Measurements from ENCODE around the gene BCL2L15. TPM values are rescaled to one million over a fixed set of nuclear protein-coding genes. Genes with fewer than 3 reads are reported as not detected.

Gene BCL2L15
- polyA plus RNA-seq, 1 donor (not counting 4 experiments of a cell fraction or from before 2014, with no cell fraction given) = 0.08 TPM

- no peaks in the 10 kb centered on the region for H3K9me3 ChIP-seq (ENCODE audit: control insufficient read depth, low read depth, low read length)
- TF ChIP-seq, protein P1, sequence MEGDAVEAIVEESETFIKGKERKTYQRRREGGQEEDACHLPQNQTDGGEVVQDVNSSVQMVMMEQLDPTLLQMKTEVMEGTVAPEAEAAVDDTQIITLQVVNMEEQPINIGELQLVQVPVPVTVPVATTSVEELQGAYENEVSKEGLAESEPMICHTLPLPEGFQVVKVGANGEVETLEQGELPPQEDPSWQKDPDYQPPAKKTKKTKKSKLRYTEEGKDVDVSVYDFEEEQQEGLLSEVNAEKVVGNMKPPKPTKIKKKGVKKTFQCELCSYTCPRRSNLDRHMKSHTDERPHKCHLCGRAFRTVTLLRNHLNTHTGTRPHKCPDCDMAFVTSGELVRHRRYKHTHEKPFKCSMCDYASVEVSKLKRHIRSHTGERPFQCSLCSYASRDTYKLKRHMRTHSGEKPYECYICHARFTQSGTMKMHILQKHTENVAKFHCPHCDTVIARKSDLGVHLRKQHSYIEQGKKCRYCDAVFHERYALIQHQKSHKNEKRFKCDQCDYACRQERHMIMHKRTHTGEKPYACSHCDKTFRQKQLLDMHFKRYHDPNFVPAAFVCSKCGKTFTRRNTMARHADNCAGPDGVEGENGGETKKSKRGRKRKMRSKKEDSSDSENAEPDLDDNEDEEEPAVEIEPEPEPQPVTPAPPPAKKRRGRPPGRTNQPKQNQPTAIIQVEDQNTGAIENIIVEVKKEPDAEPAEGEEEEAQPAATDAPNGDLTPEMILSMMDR (optimal IDR thresholded peaks at IDR 0.05 in 1 of 3, IDR thresholded peaks at IDR 0.05 in 1 of 3, conservative IDR thresholded peaks at IDR 0.05 in 1 of 3; ENCODE audit: extremely low read depth in 1 of 3, insufficient read depth in 2 of 3, low read length in 3 of 3) = no peak
- TF ChIP-seq EZH2 (IDR thresholded peaks at IDR 0.05; ENCODE audit: low read length) = no peak
- no peaks in the 10 kb centered on the region for H4K20me1 ChIP-seq (ENCODE audit: control insufficient read depth, extremely low read depth, insufficient read depth, low read length)
- no peak overlapping the region for H3K27ac ChIP-seq (ENCODE audit: control insufficient read depth, insufficient read depth, low read length)
- no peaks in the 10 kb centered on the region for H3K27me3 ChIP-seq (ENCODE audit: control insufficient read depth, extremely low read depth, insufficient read depth, low read length)
- H3K9me1 ChIP-seq (ENCODE audit: control insufficient read depth, extremely low read depth, insufficient read depth, low read length) = no peaks in the 10 kb centered on the region
- H3K4me2 ChIP-seq (ENCODE audit: control insufficient read depth, extremely low read depth, insufficient read depth, low read depth, low read length) = no peak overlapping the region
- no peaks in the 10 kb centered on the region for H3K79me2 ChIP-seq (ENCODE audit: control insufficient read depth, insufficient read depth, low read length)
- peaks cover 4% of the 10 kb centered on the region for H3K4me1 ChIP-seq (ENCODE audit: control insufficient read depth, extremely low read depth, insufficient read depth, low read length)
- FAIRE-seq = no peak
- no peak overlapping the region for H3K4me3 ChIP-seq (ENCODE audit: control insufficient read depth in 2 of 3, extremely low read depth in 1 of 3, insufficient read depth in 2 of 3, low read depth in 1 of 3, low read length in 3 of 3)
- no peak for DNase-seq (ENCODE audit: low read depth, low spot score)
- H3K9ac ChIP-seq (ENCODE audit: control insufficient read depth, extremely low read depth, insufficient read depth, low read length) = no peak overlapping the region
- dilution Hi-C loops (cut with MboI; ENCODE audit: extremely low pct_ligation_motif_present, low sequenced_read_pairs) = no loop called here
- no peak overlapping the region for H2AFZ ChIP-seq (ENCODE audit: control insufficient read depth, low read length)
- no peaks in the 10 kb centered on the region for H3K36me3 ChIP-seq (ENCODE audit: control insufficient read depth in 2 of 2, extremely low read depth in 1 of 2, insufficient read depth in 2 of 2, low read length in 2 of 2)
Measured at GRCh38 chr1:113881661-113882060, 5.7 kb downstream of the BCL2L15 start.

GRCh38 chr1:113879739-113880038 lies 7.7 kb downstream of the BCL2L15 start:
- H3K4me3 ChIP-seq (ENCODE audit: control insufficient read depth in 2 of 3, extremely low read depth in 1 of 3, insufficient read depth in 2 of 3, low read depth in 1 of 3, low read length in 3 of 3) = no peak overlapping the region
- H3K27me3 ChIP-seq (ENCODE audit: control insufficient read depth, extremely low read depth, insufficient read depth, low read length) = no peaks in the 10 kb centered on the region
- DNase-seq (ENCODE audit: low read depth, low spot score) (no peak), FAIRE-seq (no peak)
- no peaks in the 10 kb centered on the region for H3K79me2 ChIP-seq (ENCODE audit: control insufficient read depth, insufficient read depth, low read length)
- H3K27ac ChIP-seq (ENCODE audit: control insufficient read depth, insufficient read depth, low read length) = no peak overlapping the region
- peaks cover 2% of the 10 kb centered on the region for H3K4me1 ChIP-seq (ENCODE audit: control insufficient read depth, extremely low read depth, insufficient read depth, low read length)
- no peak overlapping the region for H3K9ac ChIP-seq (ENCODE audit: control insufficient read depth, extremely low read depth, insufficient read depth, low read length)
- no peak overlapping the region for H3K4me2 ChIP-seq (ENCODE audit: control insufficient read depth, extremely low read depth, insufficient read depth, low read depth, low read length)
- no peaks in the 10 kb centered on the region for H3K36me3 ChIP-seq (ENCODE audit: control insufficient read depth in 2 of 2, extremely low read depth in 1 of 2, insufficient read depth in 2 of 2, low read length in 2 of 2)
- TF ChIP-seq EZH2 (IDR thresholded peaks at IDR 0.05; ENCODE audit: low read length) = no peak
- TF ChIP-seq, protein P1 (optimal IDR thresholded peaks at IDR 0.05 in 1 of 3, IDR thresholded peaks at IDR 0.05 in 1 of 3, conservative IDR thresholded peaks at IDR 0.05 in 1 of 3; ENCODE audit: extremely low read depth in 1 of 3, insufficient read depth in 2 of 3, low read length in 3 of 3) = no peak
- no peaks in the 10 kb centered on the region for H3K9me3 ChIP-seq (ENCODE audit: control insufficient read depth, low read depth, low read length)
- dilution Hi-C loops (cut with MboI; ENCODE audit: extremely low pct_ligation_motif_present, low sequenced_read_pairs) = no loop called here
- no peaks in the 10 kb centered on the region for H3K9me1 ChIP-seq (ENCODE audit: control insufficient read depth, extremely low read depth, insufficient read depth, low read length)
- no peak overlapping the region for H2AFZ ChIP-seq (ENCODE audit: control insufficient read depth, low read length)
- no peaks in the 10 kb centered on the region for H4K20me1 ChIP-seq (ENCODE audit: control insufficient read depth, extremely low read depth, insufficient read depth, low read length)
